ENCODE measurements around the gene C1orf226. TPM values are rescaled to one million over a fixed set of nuclear protein-coding genes. Genes with fewer than 3 reads are reported as not detected.

Gene C1orf226
- total and polyA plus RNA-seq, 4 donors = 2.2 to 25.2 (median 10.8) TPM

- no peak for TF ChIP-seq CTCF (IDR thresholded peaks at IDR 0.05; ENCODE audit: low read depth, low read length, missing input control)
- no peak for TF ChIP-seq HNF4G (IDR thresholded peaks at IDR 0.05)
- no peak for TF ChIP-seq RAD21 (IDR thresholded peaks at IDR 0.05)
- TF ChIP-seq ZBTB33 (IDR thresholded peaks at IDR 0.05) = no peak
- no peak for TF ChIP-seq HNF4A (conservative IDR thresholded peaks at IDR 0.05)
These were observed 5.0 kb downstream of the C1orf226 start (continued) for GRCh38 chr1:162386292-162387225.

GRCh38 chr1:162387226-162388082 lies 5.9 kb downstream of the C1orf226 start:
- Histone ChIP-seq H3K4me3 (ENCODE audit: low read depth in 1 of 3, low read length in 3 of 3) (no peak overlapping the region), H3K9ac (ENCODE audit: low read depth in 1 of 2, low read length in 2 of 2) (no peak overlapping the region), H3K4me1 (ENCODE audit: control insufficient read depth in 4 of 4, insufficient read depth in 4 of 4, low read length in 3 of 4) (peaks cover 8 to 29% (median 17%) of the 10 kb centered on the region in 4 donors), H3K27me3 (ENCODE audit: control insufficient read depth in 4 of 4, insufficient read depth in 4 of 4, low read length in 3 of 4) (no peaks in the 10 kb centered on the region), H3K36me3 (ENCODE audit: control insufficient read depth in 4 of 4, insufficient read depth in 3 of 4, low read depth in 1 of 4, low read length in 3 of 4) (peaks cover 0 to 13% (median 10%) of the 10 kb centered on the region in 4 donors), H3K27ac (ENCODE audit: low read depth in 1 of 2, low read length in 2 of 2) (peak overlapping the region; percentile 80 to 81), H3K9me3 (ENCODE audit: control insufficient read depth in 4 of 4, low read length in 3 of 4) (no peaks in the 10 kb centered on the region)
- WGBS = 91% methylated on average over 20 of the region's 20 CpGs
- peak; percentile 14 for DNase-seq (ENCODE audit: low spot score)
- no peak for TF ChIP-seq HNF4G (IDR thresholded peaks at IDR 0.05)
- TF ChIP-seq NR2F2 (IDR thresholded peaks at IDR 0.05) = no peak
- no peak for TF ChIP-seq GABPA (IDR thresholded peaks at IDR 0.05 in 1 of 2, conservative IDR thresholded peaks at IDR 0.05 in 1 of 2)
- TF ChIP-seq FOXA2 (IDR thresholded peaks at IDR 0.05) = no peak
- no peak for TF ChIP-seq FOXA1 (IDR thresholded peaks at IDR 0.05)
- TF ChIP-seq YY1 (IDR thresholded peaks at IDR 0.05) = no peak
- TF ChIP-seq TAF1 (conservative IDR thresholded peaks at IDR 0.05) = no peak
- no peak for TF ChIP-seq RAD21 (IDR thresholded peaks at IDR 0.05)
- no peak for TF ChIP-seq HNF4A (conservative IDR thresholded peaks at IDR 0.05)
- TF ChIP-seq SP1 (IDR thresholded peaks at IDR 0.05) = no peak
- TF ChIP-seq MAX (IDR thresholded peaks at IDR 0.05) = no peak
- TF ChIP-seq CTCF (IDR thresholded peaks at IDR 0.05; ENCODE audit: low read depth, low read length, missing input control) = no peak
- TF ChIP-seq, protein P1, sequence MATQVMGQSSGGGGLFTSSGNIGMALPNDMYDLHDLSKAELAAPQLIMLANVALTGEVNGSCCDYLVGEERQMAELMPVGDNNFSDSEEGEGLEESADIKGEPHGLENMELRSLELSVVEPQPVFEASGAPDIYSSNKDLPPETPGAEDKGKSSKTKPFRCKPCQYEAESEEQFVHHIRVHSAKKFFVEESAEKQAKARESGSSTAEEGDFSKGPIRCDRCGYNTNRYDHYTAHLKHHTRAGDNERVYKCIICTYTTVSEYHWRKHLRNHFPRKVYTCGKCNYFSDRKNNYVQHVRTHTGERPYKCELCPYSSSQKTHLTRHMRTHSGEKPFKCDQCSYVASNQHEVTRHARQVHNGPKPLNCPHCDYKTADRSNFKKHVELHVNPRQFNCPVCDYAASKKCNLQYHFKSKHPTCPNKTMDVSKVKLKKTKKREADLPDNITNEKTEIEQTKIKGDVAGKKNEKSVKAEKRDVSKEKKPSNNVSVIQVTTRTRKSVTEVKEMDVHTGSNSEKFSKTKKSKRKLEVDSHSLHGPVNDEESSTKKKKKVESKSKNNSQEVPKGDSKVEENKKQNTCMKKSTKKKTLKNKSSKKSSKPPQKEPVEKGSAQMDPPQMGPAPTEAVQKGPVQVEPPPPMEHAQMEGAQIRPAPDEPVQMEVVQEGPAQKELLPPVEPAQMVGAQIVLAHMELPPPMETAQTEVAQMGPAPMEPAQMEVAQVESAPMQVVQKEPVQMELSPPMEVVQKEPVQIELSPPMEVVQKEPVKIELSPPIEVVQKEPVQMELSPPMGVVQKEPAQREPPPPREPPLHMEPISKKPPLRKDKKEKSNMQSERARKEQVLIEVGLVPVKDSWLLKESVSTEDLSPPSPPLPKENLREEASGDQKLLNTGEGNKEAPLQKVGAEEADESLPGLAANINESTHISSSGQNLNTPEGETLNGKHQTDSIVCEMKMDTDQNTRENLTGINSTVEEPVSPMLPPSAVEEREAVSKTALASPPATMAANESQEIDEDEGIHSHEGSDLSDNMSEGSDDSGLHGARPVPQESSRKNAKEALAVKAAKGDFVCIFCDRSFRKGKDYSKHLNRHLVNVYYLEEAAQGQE (IDR thresholded peaks at IDR 0.05) = no peak
- no peak for TF ChIP-seq RXRA (IDR thresholded peaks at IDR 0.05)
- TF ChIP-seq JUND (IDR thresholded peaks at IDR 0.05) = no peak
- TF ChIP-seq EGR1 (IDR thresholded peaks at IDR 0.05; ENCODE audit: low read depth in 2 of 2) = no peak
- TF ChIP-seq, protein P2, sequence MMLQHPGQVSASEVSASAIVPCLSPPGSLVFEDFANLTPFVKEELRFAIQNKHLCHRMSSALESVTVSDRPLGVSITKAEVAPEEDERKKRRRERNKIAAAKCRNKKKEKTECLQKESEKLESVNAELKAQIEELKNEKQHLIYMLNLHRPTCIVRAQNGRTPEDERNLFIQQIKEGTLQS (IDR thresholded peaks at IDR 0.05) = no peak
- no peak for TF ChIP-seq ZBTB33 (IDR thresholded peaks at IDR 0.05)

Measured in liver (tissue), 9 donors.